HG03103 (cell line): Measurements from ENCODE around the gene SPACA4.

Source experiments
- ATAC-seq: cut with Tn5 transposase; IDR thresholded peaks from one replicate; pipeline ENCODE4 v1.9.1; 2021; ENCODE audit warnings: low read depth; ENCODE audit not compliant: unreplicated experiment

Gene SPACA4

DNA sequence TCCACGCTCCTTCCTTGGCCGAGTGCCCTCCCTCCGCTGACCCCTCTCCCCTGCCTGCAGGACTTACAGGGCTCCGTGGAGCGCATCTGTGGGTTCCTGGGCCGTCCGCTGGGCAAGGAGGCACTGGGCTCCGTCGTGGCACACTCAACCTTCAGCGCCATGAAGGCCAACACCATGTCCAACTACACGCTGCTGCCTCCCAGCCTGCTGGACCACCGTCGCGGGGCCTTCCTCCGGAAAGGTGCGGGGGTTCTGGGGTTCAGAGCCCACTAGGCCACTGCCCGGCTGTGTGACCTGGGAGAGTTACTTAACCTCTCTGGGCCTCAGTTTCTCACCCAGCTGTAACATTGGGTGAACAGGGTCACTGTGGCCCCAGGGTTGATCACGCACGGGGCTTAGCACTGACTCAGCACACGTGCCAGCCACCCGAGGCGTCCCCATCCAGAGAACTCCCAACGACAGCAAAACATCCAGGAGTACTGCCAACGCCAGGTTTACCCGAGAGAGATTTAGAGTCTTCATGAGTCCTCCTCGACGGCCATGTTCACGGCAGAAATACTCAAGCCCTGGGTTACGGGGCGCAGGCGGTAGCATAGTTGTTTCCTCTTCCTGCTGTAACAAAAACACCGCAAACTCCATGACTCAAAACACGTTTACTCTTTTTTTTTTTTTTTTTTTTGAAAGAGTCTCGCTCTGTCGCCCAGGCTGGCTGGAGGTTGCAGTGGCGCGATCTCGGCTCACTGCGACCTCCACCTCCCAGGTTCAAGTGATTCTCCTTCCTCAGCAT is 9.7 kb upstream of the SPACA4 start:
- no peak for ATAC-seq

DNA sequence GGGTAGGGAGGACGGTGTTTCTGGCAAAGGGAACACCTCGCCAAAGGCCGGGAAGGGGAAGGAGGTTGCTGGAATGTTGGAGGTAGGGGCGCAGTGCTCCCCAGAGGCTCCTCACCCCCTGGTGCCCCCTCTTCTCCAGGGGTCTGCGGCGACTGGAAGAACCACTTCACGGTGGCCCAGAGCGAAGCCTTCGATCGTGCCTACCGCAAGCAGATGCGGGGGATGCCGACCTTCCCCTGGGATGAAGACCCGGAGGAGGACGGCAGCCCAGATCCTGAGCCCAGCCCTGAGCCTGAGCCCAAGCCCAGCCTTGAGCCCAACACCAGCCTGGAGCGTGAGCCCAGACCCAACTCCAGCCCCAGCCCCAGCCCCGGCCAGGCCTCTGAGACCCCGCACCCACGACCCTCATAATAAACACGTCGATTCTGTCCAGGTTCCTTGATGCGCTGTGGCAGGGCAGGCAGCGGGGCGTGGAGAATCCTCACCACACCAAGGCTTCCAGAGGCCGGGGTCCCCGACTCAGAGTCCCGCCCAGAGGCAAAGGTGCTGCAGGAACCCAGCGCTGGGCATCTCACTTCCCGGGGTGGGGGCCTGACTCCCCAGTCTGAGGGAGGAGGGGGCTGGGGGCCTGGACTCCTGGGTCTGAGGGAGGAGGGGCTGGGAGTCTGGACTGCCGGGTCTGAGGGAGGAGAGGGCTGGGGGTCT is 7.4 kb upstream of the SPACA4 start:
- ATAC-seq: no peak

DNA sequence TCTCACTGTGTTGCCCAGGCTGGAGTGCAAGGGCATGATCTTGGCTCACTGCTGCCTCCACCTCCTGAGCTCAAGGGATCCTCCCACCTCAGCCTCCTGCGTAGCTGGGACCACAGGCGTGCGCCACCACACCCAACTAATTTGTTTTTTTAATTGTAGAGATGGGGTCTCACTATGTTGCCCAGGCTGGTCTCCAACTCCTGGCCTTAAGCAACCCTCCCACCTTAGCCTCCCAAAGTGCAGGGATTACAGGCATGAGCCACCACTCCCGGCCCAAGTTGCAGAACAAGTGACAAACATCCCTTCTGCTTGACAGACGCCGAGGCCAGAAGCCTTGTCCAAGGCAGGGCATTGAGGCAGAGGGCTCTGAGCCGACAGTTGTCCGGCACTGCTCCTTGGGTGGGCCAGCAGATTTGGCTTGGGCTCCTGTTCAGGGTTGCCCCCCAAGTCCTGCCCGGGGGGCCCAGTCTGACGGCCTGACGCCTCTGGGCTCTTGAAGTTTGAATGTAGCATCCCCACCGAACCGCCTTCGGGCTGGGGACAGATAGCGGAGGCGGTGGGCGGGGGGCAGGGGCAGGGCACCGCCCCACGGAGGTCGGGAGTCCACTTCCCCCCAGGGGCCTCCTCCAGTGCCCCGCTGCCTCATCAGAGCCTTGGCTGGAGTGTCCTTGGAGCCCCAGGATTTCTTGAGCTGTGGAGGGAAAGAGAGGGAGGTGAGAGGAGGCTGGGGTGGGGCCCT is 5.7 kb upstream of the SPACA4 start:
- no peak for ATAC-seq

DNA sequence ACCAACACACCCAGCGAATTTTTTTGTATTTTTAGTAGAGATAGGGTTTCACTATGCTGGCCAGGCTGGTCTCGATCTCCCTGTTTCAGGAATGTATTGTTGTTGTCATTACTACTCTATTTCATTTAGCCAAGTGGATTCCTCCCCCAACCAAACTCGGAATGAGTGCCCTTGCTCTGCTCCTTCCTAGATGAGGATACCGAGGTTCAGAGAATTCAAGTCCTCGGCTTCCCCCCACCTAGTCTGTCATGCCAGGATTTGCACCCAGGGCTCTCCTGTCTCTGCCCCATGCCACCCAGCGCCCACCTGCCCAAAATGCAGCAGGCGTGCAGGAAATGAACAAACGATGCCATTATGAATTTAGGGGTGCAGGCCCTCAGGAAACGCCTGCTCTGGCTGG is 3.5 kb upstream of the SPACA4 start:
- no peak for ATAC-seq

DNA sequence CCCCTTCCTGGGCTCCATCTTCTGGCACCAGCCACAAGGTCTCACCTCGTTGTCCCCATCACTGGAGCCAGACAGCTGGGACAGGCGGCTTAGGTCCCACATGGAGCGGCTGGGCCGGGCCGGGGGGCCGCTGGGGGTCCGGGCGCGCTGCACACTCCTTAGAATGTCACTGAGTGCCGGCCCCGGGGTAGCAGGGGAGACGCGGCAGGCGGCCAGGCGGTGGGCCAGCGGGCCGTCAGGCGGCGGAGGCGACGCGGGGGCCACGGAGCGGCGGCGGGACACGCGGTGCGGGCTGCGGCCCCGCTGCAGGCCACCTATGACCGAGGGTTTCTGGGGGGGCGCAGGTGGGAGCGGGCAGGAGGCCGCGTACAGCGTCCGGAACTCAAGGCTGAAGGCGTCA is 3.1 kb upstream of the SPACA4 start:
- no peak for ATAC-seq

DNA sequence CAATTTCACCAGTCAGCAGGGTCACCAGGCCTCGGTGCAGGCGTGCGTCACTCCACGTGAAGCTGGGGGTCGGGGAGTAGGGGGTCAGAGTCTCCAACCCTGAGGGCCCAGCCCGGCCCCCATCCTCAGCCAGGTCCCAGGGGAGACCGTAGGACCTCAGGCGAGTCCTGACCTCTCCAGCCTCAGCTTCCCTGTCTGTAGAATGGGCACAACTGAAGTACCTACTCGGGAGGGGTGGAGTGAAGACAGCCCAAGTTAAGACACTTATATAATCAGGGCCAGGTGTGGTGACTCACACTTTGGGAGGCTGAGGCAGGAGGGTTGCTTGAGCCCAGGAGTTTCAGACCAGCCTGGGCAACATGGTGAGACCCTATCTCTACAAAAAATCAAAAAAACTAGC is 2.7 kb upstream of the SPACA4 start:
- no peak for ATAC-seq

DNA sequence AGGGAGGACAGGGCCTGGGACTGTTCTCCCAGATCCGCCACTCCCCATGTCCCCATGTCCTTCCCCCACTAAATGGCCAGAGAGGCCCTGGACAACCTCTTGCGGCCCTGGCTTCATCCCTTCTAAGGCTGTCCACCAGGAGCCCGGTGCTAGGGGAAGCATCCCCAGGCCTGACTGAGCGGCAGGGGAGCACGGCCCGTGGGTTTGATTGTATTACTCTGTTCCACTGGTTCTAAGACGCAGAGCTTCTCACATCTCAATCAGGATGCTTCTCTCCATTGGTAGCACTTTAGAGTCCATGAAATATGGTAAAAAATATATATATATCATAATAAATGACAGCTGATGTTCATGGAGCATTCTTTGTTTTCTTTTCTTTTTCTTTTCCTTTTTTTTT is 815 bp downstream of the SPACA4 start:
- no peak for ATAC-seq

DNA sequence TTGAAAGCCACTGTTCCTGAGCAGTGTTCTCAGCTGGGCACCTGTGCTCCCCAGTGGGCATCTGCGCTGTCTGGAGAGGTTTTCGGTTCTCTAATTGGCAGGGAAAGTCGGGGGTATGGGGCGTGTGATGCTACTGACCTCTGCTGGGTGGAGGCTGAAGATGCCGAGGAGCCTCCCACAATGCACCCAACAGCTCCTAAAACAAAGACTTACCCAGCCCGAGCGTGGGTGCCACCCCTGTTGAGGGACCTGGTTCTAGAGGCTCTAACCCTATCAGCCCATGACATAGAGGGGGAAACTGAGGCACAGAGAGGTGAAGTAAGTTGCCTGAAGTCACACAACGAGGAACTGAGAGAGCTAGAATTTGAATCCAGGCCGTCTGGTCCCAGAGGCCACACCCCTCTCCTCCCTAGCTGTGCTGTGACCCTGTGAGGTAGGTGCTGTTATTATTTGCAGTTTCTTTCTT is 2.3 kb downstream of the SPACA4 start:
- ATAC-seq: no peak

DNA sequence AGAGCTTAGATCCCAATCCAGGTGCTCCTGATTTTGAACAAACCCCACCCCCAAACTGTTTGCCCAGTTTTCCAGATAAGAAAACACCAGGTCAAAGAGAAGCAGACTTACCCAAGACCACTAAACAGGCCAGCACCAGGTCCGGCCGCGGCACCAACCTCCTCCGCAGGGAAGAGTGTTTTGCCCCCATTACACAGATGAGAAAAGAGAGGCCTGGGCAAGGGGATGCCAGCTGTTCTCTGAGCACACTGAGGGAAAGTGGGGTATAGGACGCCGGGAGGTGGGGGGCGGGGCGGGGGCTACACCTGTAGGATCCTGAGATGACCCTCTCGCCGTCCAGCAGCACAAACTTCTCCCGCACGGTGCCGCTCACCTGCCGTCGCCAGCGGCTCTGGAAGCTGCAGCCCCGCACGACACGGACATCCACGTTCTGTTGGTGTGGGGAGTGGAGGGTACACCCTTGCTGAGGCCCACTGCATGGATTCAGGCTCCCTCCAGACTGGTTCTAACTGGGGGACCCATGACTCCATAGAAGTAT is 3.1 kb downstream of the SPACA4 start:
- ATAC-seq: no peak

DNA sequence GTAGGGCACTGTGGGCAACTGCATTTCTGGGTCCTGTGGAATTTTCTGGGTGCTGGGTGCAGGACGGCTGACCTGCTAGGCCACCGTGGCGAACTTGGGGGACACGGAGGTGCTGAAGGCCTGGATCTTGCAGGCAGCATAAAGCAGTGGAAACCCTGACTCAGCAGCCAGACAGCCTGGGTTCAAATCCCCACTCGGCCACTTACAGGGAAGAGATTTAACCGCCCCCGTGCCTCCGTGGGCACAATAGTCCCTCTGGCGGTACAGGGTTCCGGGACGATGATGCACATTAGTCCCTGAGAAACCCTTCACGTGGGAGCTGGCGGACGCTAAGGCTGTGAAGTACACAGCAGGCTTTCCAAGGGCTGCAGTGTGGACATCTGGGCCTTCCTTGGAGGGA is 5.3 kb downstream of the SPACA4 start:
- no peak for ATAC-seq

DNA sequence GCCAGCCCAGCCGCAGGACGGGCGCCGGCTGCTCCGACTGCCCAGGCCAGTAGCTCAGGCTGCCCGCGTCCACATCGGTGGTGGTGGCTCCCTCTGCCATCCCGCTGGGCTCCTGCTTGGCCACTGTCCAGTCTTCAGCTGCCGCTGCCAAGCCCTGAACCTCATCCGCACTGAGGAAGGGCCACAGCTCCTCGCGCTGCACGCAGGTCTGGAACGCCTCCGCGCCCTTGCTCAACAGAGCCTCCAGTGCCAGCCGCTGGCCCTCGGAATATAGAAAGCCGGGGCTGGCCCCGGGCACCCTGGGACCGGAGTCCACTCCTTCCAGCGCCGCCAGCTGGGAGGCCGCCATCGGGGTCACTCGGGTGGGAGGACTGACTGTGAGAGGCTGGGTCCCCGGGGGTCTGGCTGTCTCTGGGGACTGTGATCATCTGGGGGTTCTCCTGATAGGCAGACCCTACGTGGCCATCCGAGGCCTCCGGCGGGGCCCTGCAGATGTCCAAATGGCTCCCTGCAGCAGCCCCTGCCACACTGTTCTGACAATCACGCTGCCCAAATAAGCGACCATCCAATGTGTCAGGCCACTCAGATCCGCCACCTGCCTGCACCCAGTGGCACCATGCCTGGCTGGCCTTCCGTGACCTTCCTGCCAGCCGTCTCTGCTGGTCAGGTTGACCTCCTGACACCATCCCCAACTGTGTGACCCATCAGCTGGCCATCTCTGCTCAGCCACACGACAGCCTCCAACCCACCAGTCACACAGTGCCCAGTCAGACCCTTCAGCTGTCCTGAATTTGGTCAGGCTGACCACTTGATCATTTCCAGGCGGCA is 6.7 kb downstream of the SPACA4 start:
- no peak for ATAC-seq

DNA sequence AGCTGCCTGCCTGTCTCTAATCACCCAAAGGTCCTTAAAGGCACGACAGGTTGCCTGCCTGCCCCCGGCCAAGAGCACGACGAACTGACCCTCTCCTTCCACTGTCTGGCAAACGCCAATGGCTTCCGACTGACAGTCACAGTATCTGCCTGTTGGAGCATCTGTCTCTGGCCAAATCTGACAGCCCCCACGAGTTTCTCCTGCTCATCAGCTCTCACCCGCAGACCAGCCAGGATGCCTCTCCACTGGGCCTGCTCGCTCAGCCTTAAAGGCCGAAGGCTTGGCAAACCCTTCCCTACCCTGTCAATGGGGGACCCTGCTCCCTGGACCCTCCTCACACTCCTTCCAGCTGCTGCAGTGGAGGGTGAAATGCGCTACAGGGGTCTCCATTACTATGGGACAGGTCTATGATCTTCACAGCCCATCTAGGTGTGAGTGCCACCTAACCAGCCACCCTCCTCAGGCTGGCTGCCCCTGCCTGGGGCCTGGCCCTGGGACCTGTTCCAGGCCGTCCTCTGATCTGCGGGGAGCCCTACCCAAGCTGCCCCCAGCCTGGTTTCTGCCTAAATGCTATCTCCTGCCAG is 7.4 kb downstream of the SPACA4 start:
- no peak for ATAC-seq

DNA sequence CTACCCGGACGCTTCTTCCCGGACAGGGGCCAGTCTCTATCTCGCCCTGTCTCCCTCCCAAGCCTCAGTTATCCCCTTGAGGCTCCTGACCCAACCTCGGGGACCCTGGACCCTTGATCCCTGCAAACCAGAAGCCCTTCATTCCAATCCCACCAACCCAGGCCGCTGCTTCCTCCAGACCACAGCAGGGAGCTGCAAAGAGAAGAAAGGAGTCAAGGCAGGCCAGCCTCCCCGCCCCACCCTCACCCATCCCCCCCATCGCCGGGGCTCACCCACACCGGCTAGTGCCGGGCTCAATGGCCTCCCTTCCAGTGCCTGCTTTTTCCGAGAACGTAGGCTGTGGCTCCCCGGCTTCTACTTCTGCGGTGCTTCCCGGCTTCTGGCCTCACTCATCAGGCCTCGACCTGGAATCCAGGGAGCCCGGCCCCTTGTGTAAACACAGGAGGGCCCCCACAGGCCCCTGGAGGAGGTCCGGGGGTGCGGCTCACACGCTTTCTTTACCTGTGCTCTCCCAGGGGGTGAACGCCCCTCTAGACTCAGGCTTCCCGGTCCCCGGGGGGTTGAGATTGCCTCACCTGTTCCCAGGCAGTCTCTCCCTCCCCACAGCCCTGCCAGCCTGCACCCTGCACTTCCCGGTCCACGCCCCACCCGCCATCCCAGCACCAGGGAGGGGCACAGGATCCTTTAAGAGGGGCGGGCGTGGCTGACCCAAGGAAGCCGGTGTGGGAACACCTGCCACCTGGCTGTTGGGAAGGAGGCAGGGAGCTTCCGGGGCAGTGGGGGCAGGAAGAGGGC is 8.1 kb downstream of the SPACA4 start, which contains the start of gene FAM83E:
Gene FAM83E, minus strand, starts transcription at position 641 of the 795 bp plus-strand sequence. CDS start 1,704 bp downstream, outside the sequence.
- no peak for ATAC-seq

DNA sequence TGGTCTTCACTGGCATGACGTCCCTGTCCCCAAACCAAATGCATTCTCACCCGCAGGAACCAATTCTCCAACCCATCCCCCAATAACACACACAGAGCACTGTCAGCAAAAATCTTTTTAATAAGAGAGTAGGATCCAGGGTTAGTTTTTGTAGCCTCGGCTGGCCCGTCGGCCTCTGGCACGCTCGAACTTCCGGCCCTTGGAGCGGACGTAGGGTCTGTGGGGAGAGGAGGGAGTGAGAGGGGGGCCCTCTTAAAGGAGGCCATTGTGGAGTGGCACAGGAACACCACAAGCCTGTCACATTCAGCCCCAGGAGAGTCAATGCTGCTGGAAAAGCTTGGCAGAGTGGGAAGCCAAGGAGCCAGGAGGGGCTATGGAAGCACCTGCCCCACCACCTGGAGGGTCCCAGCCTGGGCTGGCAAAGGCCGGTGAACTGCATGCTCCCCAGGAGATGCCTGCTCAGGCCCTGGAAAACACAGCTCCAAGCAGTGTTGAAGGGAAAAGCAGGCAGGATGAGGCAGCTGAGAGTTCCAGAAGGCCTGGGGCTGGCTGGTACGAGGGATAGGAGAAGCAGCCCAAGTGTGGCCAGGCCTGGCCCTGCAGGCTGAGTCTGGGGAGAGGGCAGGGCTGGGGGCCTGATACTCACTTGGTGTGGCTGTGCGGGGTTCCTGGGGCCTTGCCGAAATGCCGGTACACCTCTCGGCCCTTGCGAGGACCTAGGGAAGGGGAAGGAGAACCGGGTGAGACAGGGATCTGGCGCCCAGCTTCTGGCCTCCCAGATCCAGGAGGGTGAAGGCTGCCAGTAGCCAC is 8.9 kb downstream of the SPACA4 start:
- ATAC-seq: no peak

DNA sequence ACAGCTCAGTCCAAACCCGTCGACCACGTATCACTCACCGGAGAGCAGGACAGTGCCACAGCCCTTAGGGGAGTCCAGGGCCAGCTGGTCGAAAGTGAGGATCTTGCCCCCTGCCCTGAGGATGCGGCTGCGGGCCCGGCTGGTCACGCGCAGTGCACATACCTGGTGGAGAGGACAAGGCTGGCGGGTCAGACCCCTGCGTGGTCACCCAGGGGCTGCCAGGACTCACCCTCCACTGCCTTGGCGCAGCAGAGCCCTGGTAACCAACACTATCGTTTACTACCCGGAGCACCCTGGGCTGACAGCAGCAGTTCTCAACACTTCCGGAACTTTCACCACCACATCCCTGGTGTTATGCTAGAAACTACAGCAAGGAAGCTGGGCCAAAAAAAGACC is 9.5 kb downstream of the SPACA4 start:
- ATAC-seq: no peak

DNA sequence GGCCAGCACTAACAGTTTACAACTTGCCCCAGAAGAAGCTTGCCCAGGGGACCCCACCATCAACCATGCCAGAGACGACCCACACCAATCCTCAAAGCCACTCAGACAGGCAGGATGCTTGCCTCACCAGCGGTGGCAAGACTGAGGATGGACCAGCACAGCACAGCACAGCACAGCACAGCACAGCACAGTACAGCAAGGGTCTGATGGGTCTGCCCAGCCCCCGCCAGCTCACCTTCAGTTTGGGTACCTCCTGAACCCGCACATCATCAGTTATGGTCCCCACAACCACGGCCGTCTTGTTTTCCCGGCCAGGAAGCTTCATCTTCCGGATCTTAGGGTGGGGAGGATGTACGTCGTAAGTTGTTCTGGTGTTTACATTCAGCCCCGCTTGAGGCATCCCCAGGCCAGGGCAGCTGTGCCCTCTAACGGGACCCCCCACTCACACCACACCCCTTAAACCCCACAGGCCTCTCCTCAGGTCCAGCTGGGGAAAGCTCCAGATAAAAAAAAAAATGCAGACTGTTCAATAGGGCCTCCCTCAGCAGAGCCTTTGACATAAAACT is 10.0 kb downstream of the SPACA4 start:
- ATAC-seq: no peak

DNA sequence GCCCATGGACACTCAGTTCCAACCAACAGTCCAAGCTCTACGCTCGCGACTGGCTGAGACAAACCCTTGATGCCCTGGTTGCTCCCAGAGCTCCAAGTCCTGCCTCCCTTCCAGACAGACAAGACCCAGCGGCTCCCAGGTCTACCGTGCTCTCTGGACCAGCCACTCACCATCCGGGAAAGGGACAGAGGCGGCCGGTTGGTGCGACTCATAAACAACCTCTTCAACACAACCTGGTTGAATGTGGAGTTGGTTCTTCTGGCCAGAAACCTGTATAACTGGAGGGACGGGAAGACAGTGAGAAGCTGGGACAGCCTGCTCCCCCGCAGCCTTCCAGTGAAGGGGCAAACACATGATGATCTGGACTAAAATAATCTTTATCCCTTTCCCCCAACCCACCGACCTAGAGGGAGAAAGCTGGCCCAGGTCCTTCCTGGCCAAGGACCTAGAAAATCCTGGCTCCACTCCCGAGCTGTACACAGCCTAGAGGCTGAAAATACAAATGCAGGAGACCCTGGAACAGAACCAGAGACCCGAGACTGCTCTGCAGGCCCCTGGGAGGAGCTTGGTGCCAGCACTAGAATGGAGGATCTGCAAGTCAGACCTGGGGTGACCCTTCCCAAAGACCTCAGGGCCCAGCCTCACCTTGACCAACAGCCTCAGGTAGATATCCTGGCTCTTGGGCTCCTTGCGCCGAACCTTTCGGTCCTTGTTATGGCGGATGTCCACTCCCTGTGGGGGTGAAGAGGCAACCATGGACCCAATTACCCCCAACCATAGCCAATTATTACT is 10.8 kb downstream of the SPACA4 start:
- no peak for ATAC-seq
